Calu3 (cell line): ENCODE measurements around the gene APPBP2. TPM values are rescaled to one million over a fixed set of nuclear protein-coding genes. Genes with fewer than 3 reads are reported as not detected.

Experiments
- BruUV-seq: library from RNA; stranded (reverse); fragments of 400-500 nt; replicated peaks from 2 replicates; lab custom pipeline; 2021; lab: Mats Ljungman, UMichigan
- CTCF ChIA-PET: fragments of 300-600 bp; sonication (Branson Sonifier 250); formaldehyde crosslinking; loops from one replicate; lab custom pipeline; 2022; ENCODE audit warnings: antibody characterized with exemption; lab: Charles Lee
- DNase-seq: peaks from one replicate; pipeline ENCODE4 v3.0.0; 2022
- H3K27ac Mint-ChIP-seq: one replicate; pipeline ENCODE4 v1.8.0; 2022; ENCODE audit warnings: mixed read lengths; ENCODE audit not compliant: unreplicated experiment
- H3K27me3 Mint-ChIP-seq: one replicate; pipeline ENCODE4 v1.8.0; 2022; ENCODE audit warnings: mixed read lengths; ENCODE audit not compliant: unreplicated experiment
- H3K36me3 Mint-ChIP-seq: one replicate; pipeline ENCODE4 v1.8.0; 2022; ENCODE audit warnings: mild to moderate bottlenecking, moderate library complexity, mixed read lengths; ENCODE audit not compliant: insufficient read depth, unreplicated experiment
- H3K4me1 Mint-ChIP-seq: one replicate; pipeline ENCODE4 v1.8.0; 2022; ENCODE audit warnings: mild to moderate bottlenecking, low read depth, mixed read lengths; ENCODE audit not compliant: unreplicated experiment
- H3K4me3 Mint-ChIP-seq: one replicate; pipeline ENCODE4 v1.8.0; 2022; ENCODE audit warnings: mild to moderate bottlenecking, low read depth, moderate library complexity, mixed read lengths; ENCODE audit not compliant: unreplicated experiment
- H3K9me3 Mint-ChIP-seq: one replicate; pipeline ENCODE4 v1.8.0; 2022; ENCODE audit warnings: low read depth, mixed read lengths; ENCODE audit not compliant: unreplicated experiment
- intact Hi-C: fragments of 100-400 bp; cut with micrococcal nuclease; formaldehyde crosslinking; loops from one replicate; pipeline ENCODE4 v1.10.0; 2022; ENCODE audit not compliant: unreplicated experiment
- total RNA-seq: library from RNA; stranded (reverse); gene quantifications from 2 replicates; pipeline ENCODE4 v1.2.3, GENCODE V29; 2022
- TF ChIP-seq, protein P1 (sequence below): fragments of 200-600 bp; IDR thresholded peaks from one replicate; pipeline ENCODE4 v1.8.0; 2022; ENCODE audit warnings: antibody characterized with exemption; ENCODE audit not compliant: unreplicated experiment

APPBP2 gene
- total RNA-seq, 1 experiment from 2014 or later: 24.3 TPM

DNA sequence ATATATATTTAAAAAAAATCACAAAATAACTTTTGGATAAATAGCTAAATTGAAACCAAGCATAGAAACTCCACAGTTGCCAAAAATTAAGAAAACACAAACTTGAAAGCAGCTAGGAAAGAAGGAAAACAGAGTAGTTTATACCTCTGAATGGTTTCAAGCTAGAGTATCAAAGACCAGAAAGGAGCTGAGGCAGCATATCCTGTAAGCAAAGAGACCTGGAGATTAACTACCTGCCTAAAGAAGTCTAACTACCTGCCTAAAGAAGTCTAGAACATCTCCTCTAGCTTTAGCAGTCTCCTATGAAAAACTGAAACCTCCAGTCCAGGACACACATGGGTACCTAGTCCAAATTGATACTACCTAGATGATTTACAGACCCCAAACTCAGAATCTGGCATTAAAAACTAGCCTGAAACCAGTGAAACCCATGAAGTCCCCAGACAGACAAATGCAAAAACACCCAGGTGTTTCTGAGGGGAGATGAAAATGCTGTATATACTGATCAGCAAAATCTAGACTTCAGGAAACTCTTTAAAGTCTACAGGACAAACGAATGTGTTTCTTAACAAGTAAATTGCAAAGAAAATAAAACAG lies 17.6 kb downstream of the APPBP2 start:
- CTCF ChIA-PET: interaction anchor here (0.6 kb wide), 1 partner anchor 85 kb away, joined by 3 read pairs; no protein-coding TSS in a partner anchor
- no peak overlapping the region for H3K27ac Mint-ChIP-seq

DNA sequence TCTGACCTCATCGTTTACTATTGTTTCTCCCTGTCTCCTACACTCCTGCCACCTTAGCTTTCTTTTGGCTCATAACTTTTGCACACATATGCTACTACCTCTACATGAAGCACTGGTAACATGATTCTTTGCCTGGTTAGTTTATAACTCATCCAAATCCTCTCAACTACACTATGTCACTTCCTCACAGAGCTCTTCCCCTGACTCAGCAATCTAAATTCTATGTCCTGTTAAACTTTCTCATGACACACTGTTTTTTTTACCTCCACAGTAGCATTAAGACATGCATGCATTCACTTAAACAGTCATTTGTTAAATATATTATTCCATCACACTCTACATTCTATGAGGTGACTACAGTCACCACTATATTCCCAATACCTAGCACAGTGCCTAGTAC lies 19.7 kb downstream of the APPBP2 start:
- CTCF ChIA-PET: interaction anchor here (0.6 to 1.7 kb wide), 2 partner anchors 12 to 63 kb away, joined by 3 to 4 read pairs; no protein-coding TSS in a partner anchor
- Mint-ChIP-seq H3K9me3 (no peaks in the 10 kb centered on the region), H3K36me3 (no peaks in the 10 kb centered on the region), H3K4me1 (peaks cover 10% of the 10 kb centered on the region), H3K27me3 (no peaks in the 10 kb centered on the region), H3K27ac (peak overlapping the region; percentile 17), H3K4me3 (no peak overlapping the region)
- BruUV-seq: no TSS peak
- no peak for DNase-seq
- TF ChIP-seq, protein P1, sequence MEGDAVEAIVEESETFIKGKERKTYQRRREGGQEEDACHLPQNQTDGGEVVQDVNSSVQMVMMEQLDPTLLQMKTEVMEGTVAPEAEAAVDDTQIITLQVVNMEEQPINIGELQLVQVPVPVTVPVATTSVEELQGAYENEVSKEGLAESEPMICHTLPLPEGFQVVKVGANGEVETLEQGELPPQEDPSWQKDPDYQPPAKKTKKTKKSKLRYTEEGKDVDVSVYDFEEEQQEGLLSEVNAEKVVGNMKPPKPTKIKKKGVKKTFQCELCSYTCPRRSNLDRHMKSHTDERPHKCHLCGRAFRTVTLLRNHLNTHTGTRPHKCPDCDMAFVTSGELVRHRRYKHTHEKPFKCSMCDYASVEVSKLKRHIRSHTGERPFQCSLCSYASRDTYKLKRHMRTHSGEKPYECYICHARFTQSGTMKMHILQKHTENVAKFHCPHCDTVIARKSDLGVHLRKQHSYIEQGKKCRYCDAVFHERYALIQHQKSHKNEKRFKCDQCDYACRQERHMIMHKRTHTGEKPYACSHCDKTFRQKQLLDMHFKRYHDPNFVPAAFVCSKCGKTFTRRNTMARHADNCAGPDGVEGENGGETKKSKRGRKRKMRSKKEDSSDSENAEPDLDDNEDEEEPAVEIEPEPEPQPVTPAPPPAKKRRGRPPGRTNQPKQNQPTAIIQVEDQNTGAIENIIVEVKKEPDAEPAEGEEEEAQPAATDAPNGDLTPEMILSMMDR: no peak
- intact Hi-C loops: no loop called here

More for the DNA sequence above, 17.6 kb downstream of the APPBP2 start:
- H3K4me1 Mint-ChIP-seq: peaks cover 10% of the 10 kb centered on the region
- no peak for DNase-seq
- no peaks in the 10 kb centered on the region for H3K36me3 Mint-ChIP-seq
- no peak overlapping the region for H3K4me3 Mint-ChIP-seq
- H3K9me3 Mint-ChIP-seq: no peaks in the 10 kb centered on the region
- H3K27me3 Mint-ChIP-seq: no peaks in the 10 kb centered on the region
- intact Hi-C loops: no loop called here
- TF ChIP-seq, protein P1: no peak
- BruUV-seq: no TSS peak

DNA sequence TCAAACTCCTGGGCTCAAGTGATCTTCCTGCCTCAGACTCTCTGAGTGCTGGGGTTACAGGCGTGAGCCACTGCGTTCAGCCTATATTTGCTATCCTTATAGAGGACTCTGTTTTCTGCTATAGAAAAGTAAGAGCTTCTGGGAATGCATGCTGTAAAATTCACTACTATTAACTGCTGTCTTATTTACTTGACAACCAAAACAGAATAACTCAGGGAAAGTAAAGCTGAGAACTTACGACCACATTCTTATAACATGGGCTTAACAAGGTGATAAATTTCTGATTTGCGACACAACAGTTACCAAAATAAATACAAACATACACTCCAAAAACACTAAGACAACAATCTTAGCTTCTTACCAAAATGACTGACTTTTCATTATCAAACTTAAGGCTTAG lies 23.9 kb downstream of the APPBP2 start:
- Mint-ChIP-seq H3K27me3 (no peaks in the 10 kb centered on the region), H3K9me3 (no peaks in the 10 kb centered on the region), H3K27ac (no peak overlapping the region), H3K4me3 (no peak overlapping the region), H3K4me1 (peaks cover 10% of the 10 kb centered on the region), H3K36me3 (peaks cover 6% of the 10 kb centered on the region)
- no TSS peak for BruUV-seq
- TF ChIP-seq, protein P1: no peak
- CTCF ChIA-PET: no interaction called here
- no peak for DNase-seq
- intact Hi-C loops: no loop called here

DNA sequence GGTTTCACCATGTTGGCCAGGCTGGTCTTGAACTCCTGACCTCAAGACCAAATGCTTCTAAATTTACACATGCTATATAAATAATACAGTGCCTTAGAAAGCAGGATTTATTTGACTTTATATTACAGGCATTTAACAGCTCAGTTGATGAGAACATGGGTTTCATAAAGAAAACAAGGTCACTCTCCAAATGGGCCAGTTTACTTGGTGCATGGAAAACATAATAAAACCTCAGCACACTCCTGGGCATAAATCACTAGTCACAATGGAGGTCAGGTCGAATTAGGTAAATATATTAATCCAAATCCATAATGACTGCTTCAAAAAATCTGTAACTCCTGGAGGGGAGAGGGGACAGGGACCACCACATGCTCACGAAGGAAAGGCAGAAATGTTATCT lies 24.5 kb downstream of the APPBP2 start:
- no peak overlapping the region for H3K4me3 Mint-ChIP-seq
- no TSS peak for BruUV-seq
- H3K36me3 Mint-ChIP-seq: peaks cover 6% of the 10 kb centered on the region
- no peaks in the 10 kb centered on the region for H3K27me3 Mint-ChIP-seq
- no peak for DNase-seq
- no peak overlapping the region for H3K27ac Mint-ChIP-seq
- no peaks in the 10 kb centered on the region for H3K9me3 Mint-ChIP-seq
- peaks cover 8% of the 10 kb centered on the region for H3K4me1 Mint-ChIP-seq
- TF ChIP-seq, protein P1: no peak
- CTCF ChIA-PET: no interaction called here
- intact Hi-C loops: no loop called here
